ENCODE measurements around the gene JAM2. TPM values are rescaled to one million over a fixed set of nuclear protein-coding genes. Genes with fewer than 3 reads are reported as not detected.

The JAM2 gene
- total and polyA plus RNA-seq, 10 of the 15 experiments (the other 5 are each of a cell fraction or from before 2014, with no cell fraction given) = 2.1 to 30.4 (median 8.6) TPM

DNA sequence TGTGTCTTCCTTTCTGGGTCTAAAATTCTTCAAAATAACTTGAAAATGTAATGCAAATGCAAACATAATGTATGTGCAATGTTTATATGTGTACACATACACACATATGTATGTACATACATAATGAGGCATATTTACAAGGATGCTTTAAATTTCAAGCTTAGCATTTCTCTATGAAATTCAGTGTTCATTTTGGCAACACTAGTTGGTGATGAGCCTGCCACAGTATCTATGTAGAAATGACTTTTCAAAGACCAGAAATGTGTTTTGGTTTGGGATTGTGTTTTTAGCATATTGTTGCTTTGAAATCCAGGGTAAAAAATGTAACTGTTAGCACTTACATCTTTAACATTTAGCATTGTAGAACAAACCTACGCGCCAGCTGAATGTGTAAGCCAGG is 105.8 kb downstream of the JAM2 start:
- WGBS (ENCODE audit: insufficient coverage, insufficient replicate concordance, low lambda C conversion rate, missing lambda C conversion rate) = 83% methylated on average over 2 of the region's 2 CpGs
- ATAC-seq = no peak
- intact Hi-C loops (cut with micrococcal nuclease; ENCODE audit: unreplicated experiment) (no loop called here), in situ Hi-C loops (cut with MboI) (no loop called here)
- ChIA-PET POLR2A (interaction anchor here (2.3 kb wide), 1 partner anchor 10 kb away, joined by 12 read pairs; the partner anchor contains the start of genes ATP5PF and GABPA), RAD21 (ENCODE audit: unreplicated experiment) (no interaction called here), SMC1A (ENCODE audit: uncharacterized antibody, unreplicated experiment) (interaction anchor here (1.3 kb wide), 1 partner anchor 136 kb away, joined by 4 read pairs; no protein-coding TSS in a partner anchor), CTCF (interaction anchor here (0.7 to 2.1 kb wide), 4 partner anchors 9 to 56 kb away, joined by 3 to 6 read pairs (median 4); no protein-coding TSS in a partner anchor)
- H3K9ac ChIP-seq (ENCODE audit: control insufficient read depth, insufficient read depth, low read length) = no peak overlapping the region
- H3K27ac ChIP-seq (ENCODE audit: control insufficient read depth, insufficient read depth) = no peak overlapping the region
- no peaks in the 10 kb centered on the region for H3K27me3 ChIP-seq (replicated peaks in 1 of 2; ENCODE audit: control insufficient read depth in 2 of 2, insufficient read depth in 2 of 2, low read length in 1 of 2)
- H4K20me1 ChIP-seq (ENCODE audit: control insufficient read depth, insufficient read depth) = no peaks in the 10 kb centered on the region
- H3K36me3 ChIP-seq (ENCODE audit: control insufficient read depth in 2 of 2, insufficient read depth in 2 of 2, low read length in 1 of 2) = peaks cover 1 to 18% of the 10 kb centered on the region in 2 experiments; a peak in 3 of 4 replicates
- no peak for TF ChIP-seq MEF2A (IDR thresholded peaks at IDR 0.05; ENCODE audit: insufficient read depth, low read depth, low read length)
- TF ChIP-seq TCF12 (IDR thresholded peaks at IDR 0.05; ENCODE audit: low read depth, low read length) = no peak
- no peak for TF ChIP-seq POU2F2 (IDR thresholded peaks at IDR 0.05; ENCODE audit: borderline replicate concordance, low read depth, low read length)
- TF ChIP-seq EZH2 (IDR thresholded peaks at IDR 0.05; ENCODE audit: borderline replicate concordance, control insufficient read depth, low read depth, low read length) = no peak
- no peak for TF ChIP-seq ZNF274 (IDR thresholded peaks at IDR 0.05; ENCODE audit: insufficient read depth, insufficient read length)
- TF ChIP-seq, protein P1, sequence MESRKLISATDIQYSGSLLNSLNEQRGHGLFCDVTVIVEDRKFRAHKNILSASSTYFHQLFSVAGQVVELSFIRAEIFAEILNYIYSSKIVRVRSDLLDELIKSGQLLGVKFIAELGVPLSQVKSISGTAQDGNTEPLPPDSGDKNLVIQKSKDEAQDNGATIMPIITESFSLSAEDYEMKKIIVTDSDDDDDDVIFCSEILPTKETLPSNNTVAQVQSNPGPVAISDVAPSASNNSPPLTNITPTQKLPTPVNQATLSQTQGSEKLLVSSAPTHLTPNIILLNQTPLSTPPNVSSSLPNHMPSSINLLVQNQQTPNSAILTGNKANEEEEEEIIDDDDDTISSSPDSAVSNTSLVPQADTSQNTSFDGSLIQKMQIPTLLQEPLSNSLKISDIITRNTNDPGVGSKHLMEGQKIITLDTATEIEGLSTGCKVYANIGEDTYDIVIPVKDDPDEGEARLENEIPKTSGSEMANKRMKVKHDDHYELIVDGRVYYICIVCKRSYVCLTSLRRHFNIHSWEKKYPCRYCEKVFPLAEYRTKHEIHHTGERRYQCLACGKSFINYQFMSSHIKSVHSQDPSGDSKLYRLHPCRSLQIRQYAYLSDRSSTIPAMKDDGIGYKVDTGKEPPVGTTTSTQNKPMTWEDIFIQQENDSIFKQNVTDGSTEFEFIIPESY (IDR thresholded peaks at IDR 0.05) = no peak
- TF ChIP-seq, protein P2, sequence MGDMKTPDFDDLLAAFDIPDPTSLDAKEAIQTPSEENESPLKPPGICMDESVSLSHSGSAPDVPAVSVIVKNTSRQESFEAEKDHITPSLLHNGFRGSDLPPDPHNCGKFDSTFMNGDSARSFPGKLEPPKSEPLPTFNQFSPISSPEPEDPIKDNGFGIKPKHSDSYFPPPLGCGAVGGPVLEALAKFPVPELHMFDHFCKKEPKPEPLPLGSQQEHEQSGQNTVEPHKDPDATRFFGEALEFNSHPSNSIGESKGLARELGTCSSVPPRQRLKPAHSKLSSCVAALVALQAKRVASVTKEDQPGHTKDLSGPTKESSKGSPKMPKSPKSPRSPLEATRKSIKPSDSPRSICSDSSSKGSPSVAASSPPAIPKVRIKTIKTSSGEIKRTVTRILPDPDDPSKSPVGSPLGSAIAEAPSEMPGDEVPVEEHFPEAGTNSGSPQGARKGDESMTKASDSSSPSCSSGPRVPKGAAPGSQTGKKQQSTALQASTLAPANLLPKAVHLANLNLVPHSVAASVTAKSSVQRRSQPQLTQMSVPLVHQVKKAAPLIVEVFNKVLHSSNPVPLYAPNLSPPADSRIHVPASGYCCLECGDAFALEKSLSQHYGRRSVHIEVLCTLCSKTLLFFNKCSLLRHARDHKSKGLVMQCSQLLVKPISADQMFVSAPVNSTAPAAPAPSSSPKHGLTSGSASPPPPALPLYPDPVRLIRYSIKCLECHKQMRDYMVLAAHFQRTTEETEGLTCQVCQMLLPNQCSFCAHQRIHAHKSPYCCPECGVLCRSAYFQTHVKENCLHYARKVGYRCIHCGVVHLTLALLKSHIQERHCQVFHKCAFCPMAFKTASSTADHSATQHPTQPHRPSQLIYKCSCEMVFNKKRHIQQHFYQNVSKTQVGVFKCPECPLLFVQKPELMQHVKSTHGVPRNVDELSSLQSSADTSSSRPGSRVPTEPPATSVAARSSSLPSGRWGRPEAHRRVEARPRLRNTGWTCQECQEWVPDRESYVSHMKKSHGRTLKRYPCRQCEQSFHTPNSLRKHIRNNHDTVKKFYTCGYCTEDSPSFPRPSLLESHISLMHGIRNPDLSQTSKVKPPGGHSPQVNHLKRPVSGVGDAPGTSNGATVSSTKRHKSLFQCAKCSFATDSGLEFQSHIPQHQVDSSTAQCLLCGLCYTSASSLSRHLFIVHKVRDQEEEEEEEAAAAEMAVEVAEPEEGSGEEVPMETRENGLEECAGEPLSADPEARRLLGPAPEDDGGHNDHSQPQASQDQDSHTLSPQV (IDR thresholded peaks at IDR 0.05) = no peak
- no peak for TF ChIP-seq JUND (IDR thresholded peaks at IDR 0.05; ENCODE audit: low read depth, low read length)
- TF ChIP-seq, protein P3, sequence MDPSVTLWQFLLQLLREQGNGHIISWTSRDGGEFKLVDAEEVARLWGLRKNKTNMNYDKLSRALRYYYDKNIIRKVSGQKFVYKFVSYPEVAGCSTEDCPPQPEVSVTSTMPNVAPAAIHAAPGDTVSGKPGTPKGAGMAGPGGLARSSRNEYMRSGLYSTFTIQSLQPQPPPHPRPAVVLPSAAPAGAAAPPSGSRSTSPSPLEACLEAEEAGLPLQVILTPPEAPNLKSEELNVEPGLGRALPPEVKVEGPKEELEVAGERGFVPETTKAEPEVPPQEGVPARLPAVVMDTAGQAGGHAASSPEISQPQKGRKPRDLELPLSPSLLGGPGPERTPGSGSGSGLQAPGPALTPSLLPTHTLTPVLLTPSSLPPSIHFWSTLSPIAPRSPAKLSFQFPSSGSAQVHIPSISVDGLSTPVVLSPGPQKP (IDR thresholded peaks at IDR 0.05; ENCODE audit: low read depth, low read length) = no peak
- TF ChIP-seq SUPT20H (IDR thresholded peaks at IDR 0.05; ENCODE audit: borderline replicate concordance, control insufficient read depth, low read depth, low read length) = no peak
- TF ChIP-seq RELA (IDR thresholded peaks at IDR 0.05; ENCODE audit: borderline replicate concordance, partially characterized antibody) = no peak
- TF ChIP-seq CBX5 (IDR thresholded peaks at IDR 0.05; ENCODE audit: low read depth) = no peak
- TF ChIP-seq TCF3 (IDR thresholded peaks at IDR 0.05; ENCODE audit: borderline replicate concordance, insufficient read depth, low read depth, low read length) = no peak
- TF ChIP-seq MYB (IDR thresholded peaks at IDR 0.05; ENCODE audit: borderline replicate concordance, low read depth, low read length) = no peak
- no peak for TF ChIP-seq SIX5 (IDR thresholded peaks at IDR 0.05; ENCODE audit: low read depth, low read length, severe bottlenecking)
- no peak for TF ChIP-seq NR2C1 (IDR thresholded peaks at IDR 0.05)
- no peak overlapping the region for H2AFZ ChIP-seq (ENCODE audit: control insufficient read depth, low read depth, low read length)
- no peak for FAIRE-seq
- no peak for DNase-seq (ENCODE audit: low read depth, low spot score)
- H3K4me1 ChIP-seq (ENCODE audit: control insufficient read depth, insufficient read depth, low read length) = peaks cover under 1% of the 10 kb centered on the region; the same call in 1 of the 2 replicates
- H3K4me3 ChIP-seq = no peak overlapping the region
- BruUV-seq (replicated peaks) = no TSS peak
- peaks cover 7% of the 10 kb centered on the region for H3K79me2 ChIP-seq (ENCODE audit: control insufficient read depth, insufficient read depth, low read length)
- H3K9me3 ChIP-seq (replicated peaks; ENCODE audit: control insufficient read depth, insufficient read depth, low read length) = no peaks in the 10 kb centered on the region
- H3K4me2 ChIP-seq (ENCODE audit: control insufficient read depth, insufficient read depth) = no peak overlapping the region
